ENCODE data around the gene SPEN. TPM values are rescaled to one million over a fixed set of nuclear protein-coding genes. Genes with fewer than 3 reads are reported as not detected.

SPEN gene
- total RNA-seq, 2 experiments from 2014 or later, result 59.8 to 60.3 TPM

DNA sequence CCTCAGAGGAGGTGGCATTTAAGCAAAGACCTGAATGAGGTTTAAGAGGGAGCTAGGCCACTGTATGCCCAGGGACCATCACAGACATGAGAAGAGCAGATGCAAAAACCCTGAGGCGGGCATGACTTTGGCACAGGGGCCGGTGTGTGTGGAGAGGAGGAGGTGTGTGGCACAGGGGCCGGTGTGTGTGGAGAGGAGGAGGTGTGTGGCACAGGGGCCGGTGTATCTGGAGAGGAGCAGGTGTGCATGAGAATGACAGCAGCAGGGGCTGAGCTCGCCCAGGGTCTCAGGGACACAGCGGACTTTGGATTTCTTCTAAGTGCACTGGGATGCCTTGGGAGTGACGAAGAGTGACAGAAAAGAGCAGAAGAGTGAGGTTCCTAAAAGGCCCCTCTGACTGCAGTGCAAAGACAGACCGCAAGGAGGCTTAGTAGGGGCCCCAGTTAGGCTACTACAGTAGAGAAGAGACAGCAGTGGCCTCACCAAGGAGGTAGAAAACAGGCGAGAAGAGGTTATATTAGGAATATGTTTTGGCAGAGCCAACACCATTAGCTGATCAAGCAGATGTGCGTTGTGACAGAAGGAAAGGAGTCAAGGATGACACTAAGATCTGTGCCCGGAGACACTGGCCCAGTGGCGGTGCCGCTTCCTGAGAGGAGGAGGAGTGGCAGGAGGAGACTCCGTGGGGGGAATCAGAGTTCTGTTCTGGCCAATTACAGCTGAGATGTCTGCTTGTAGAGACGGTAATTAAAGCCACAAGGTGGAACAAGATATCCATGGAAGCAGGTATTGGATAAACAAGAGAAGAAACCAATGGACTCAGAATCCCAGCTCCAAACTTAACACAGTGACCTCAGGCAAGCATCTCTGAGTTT lies 110.0 kb downstream of the SPEN start:
- peaks cover 90% of the 10 kb centered on the region for H3K4me1 Mint-ChIP-seq (ENCODE audit: low read depth)
- ChIA-PET POLR2A (interaction anchor here (0.6 to 3.2 kb wide), 6 partner anchors 10 to 109 kb away, joined by 3 to 15 read pairs (median 3); partner anchors contain the start of gene ZBTB17), CTCF (interaction anchor here (0.9 to 3.6 kb wide), 2 partner anchors 7 to 142 kb away, joined by 3 to 19 read pairs; no protein-coding TSS in a partner anchor)
- peak overlapping the region; percentile 92 for H3K27ac Mint-ChIP-seq
- no peaks in the 10 kb centered on the region for H3K27me3 Mint-ChIP-seq
- no peak overlapping the region for H3K4me3 Mint-ChIP-seq
- H3K36me3 Mint-ChIP-seq (ENCODE audit: low read depth), result peaks cover 34% of the 10 kb centered on the region
- ATAC-seq (no peak), DNase-seq (no peak)
- H3K9me3 Mint-ChIP-seq, result peaks cover 2% of the 10 kb centered on the region
- TF ChIP-seq CTCF (IDR thresholded peaks at IDR 0.05), result no peak
- intact Hi-C loops (cut with micrococcal nuclease), result no loop called here

DNA sequence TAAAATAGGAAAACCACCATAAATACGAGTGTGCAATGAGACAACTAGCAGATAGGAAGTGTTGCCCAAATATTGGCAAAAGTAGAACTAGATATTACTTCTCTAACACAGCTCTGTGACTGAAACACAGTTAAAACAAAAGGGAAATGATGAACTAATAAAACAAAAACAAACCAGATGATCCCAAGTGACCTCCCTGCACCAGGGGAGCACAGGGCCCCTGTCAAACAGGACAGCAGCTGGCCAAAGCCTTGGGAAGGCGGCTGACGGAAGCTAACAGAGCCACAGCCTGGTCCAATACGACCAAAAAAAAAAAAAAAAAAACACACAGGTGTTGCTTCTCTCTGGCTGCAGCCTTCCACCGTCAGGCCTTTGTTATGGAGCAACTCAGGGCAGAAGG lies 110.6 kb downstream of the SPEN start:
- Mint-ChIP-seq H3K27ac (peak overlapping the region; percentile 92), H3K9me3 (peaks cover 2% of the 10 kb centered on the region), H3K4me1 (ENCODE audit: low read depth) (peaks cover 92% of the 10 kb centered on the region), H3K4me3 (no peak overlapping the region), H3K36me3 (ENCODE audit: low read depth) (peaks cover 30% of the 10 kb centered on the region), H3K27me3 (no peaks in the 10 kb centered on the region)
- intact Hi-C loops (cut with micrococcal nuclease), result no loop called here
- CTCF ChIA-PET, result interaction anchor here (0.9 to 3.6 kb wide), 3 partner anchors 8 to 142 kb away, joined by 3 to 19 read pairs (median 4); partner anchors contain the start of gene ZBTB17
- ATAC-seq, result no peak
- DNase-seq, result no peak
- TF ChIP-seq CTCF (IDR thresholded peaks at IDR 0.05), result no peak
- POLR2A ChIA-PET, result interaction anchor here (0.6 to 3.2 kb wide), 6 partner anchors 11 to 110 kb away, joined by 3 to 15 read pairs (median 3); partner anchors contain the start of gene ZBTB17

DNA sequence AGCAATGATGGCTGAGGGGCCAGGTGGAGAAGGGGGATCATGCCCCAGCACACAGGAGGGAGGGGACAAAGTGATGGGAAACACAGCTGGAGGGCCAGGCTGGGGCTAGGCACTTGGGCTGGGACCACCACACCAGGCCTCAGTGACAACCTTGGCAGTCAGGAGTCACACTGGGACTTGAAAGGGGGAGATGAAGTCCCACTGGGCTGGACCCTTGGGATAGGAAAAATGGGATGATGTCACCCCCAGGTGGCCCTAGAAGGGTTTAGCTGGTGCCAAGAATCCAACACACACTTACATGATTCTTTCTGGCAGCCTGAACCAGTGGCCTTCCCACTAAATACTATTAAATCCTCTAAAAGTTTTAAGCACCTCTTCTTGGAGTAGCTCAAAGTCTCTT lies 111.3 kb downstream of the SPEN start:
- CTCF ChIA-PET, result interaction anchor here (0.9 to 3.6 kb wide), 6 partner anchors 8 to 143 kb away, joined by 3 to 19 read pairs (median 4); partner anchors contain the start of gene ZBTB17
- Mint-ChIP-seq H3K27me3 (no peaks in the 10 kb centered on the region), H3K4me3 (no peak overlapping the region), H3K36me3 (ENCODE audit: low read depth) (peaks cover 30% of the 10 kb centered on the region), H3K27ac (peak overlapping the region; percentile 92), H3K9me3 (peaks cover 2% of the 10 kb centered on the region), H3K4me1 (ENCODE audit: low read depth) (peaks cover 93% of the 10 kb centered on the region)
- intact Hi-C loops (cut with micrococcal nuclease), result no loop called here
- POLR2A ChIA-PET, result interaction anchor here (0.9 to 4.2 kb wide), 8 partner anchors 8 to 124 kb away, joined by 3 to 27 read pairs (median 4); partner anchors contain the start of gene ZBTB17
- ATAC-seq, result no peak
- DNase-seq, result no peak
- TF ChIP-seq CTCF (IDR thresholded peaks at IDR 0.05), result no peak

DNA sequence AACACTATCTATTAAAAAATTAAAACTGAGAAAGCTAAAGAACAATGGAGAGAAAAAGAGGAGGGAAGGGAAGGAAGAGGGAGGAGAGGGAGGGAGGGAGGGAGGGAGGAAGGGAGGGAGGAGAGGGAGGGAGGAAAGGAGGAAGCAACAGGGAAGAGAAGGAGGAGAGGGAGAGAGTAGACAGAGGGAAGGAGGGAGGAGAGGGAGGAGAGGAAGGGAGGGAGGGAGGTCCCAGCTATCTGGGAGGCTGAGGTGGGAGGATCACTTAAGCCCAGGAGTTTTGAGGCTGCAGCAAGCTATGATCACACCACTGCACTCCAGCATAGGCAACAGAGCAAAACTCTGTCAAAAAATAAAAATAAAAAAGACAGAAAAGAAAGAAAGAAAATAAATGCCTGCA lies 111.9 kb downstream of the SPEN start:
- Mint-ChIP-seq H3K4me1 (ENCODE audit: low read depth) (peaks cover 93% of the 10 kb centered on the region), H3K27ac (peak overlapping the region; percentile 92), H3K27me3 (no peaks in the 10 kb centered on the region), H3K9me3 (peaks cover 2% of the 10 kb centered on the region), H3K36me3 (ENCODE audit: low read depth) (peaks cover 28% of the 10 kb centered on the region), H3K4me3 (peak overlapping the region; percentile 17)
- ATAC-seq, result no peak
- DNase-seq, result no peak
- TF ChIP-seq CTCF (IDR thresholded peaks at IDR 0.05), result no peak
- ChIA-PET POLR2A (interaction anchor here (0.9 to 4.2 kb wide), 7 partner anchors 8 to 125 kb away, joined by 3 to 27 read pairs (median 4); partner anchors contain the start of gene ZBTB17), CTCF (interaction anchor here (0.9 to 3.6 kb wide), 8 partner anchors 8 to 167 kb away, joined by 3 to 19 read pairs (median 4); partner anchors contain the start of gene ZBTB17)
- intact Hi-C loops (cut with micrococcal nuclease), result no loop called here
